Upper lobe of left lung (tissue), 4 donors: ENCODE measurements around the gene CYP2S1.

Experiments used
- CTCF ChIP-seq, 6 experiments: fragments of 450-650 bp in 4 of 6; fragments of 200-600 bp in 2 of 6; sonication (generic) in 2 of 6; IDR thresholded peaks; one replicate each; pipeline ENCODE4 v1.5.1; 2016 to 2019; ENCODE audit warnings: antibody characterized with exemption in 6 of 6
- POLR2A ChIP-seq, 4 donors: fragments of 450-650 bp; IDR thresholded peaks; one replicate each; pipeline ENCODE4 v1.5.1; 2016 to 2017; ENCODE audit warnings: antibody characterized with exemption in 4 of 4, mild to moderate bottlenecking in 2 of 4

GRCh38 chr19:41214161-41214560, 21.1 kb downstream of the CYP2S1 start:
- TF ChIP-seq POLR2A (IDR thresholded peaks at IDR 0.05) (no peak), CTCF (IDR thresholded peaks at IDR 0.05) (no peak)
